SU-DHL-6 (cell line): ENCODE results near the gene ANO10.

Experiments
- EZH2phosphoT487 ChIP-seq: fragments of 200-600 bp; sonication (generic), shearing (Covaris generic); conservative IDR thresholded peaks from 2 replicates; pipeline ENCODE4 v1.6.1; 2018; ENCODE audit warnings: mild to moderate bottlenecking, antibody characterized with exemption, low read length, moderate library complexity, mixed read lengths
- TF ChIP-seq, protein P1 (sequence below): fragments of 200-600 bp; sonication (generic); IDR thresholded peaks from one replicate; pipeline ENCODE4 v1.5.1; 2017; ENCODE audit warnings: antibody characterized with exemption, mild to moderate bottlenecking, low read length, moderate library complexity; ENCODE audit not compliant: insufficient read depth, poor library complexity, severe bottlenecking

DNA sequence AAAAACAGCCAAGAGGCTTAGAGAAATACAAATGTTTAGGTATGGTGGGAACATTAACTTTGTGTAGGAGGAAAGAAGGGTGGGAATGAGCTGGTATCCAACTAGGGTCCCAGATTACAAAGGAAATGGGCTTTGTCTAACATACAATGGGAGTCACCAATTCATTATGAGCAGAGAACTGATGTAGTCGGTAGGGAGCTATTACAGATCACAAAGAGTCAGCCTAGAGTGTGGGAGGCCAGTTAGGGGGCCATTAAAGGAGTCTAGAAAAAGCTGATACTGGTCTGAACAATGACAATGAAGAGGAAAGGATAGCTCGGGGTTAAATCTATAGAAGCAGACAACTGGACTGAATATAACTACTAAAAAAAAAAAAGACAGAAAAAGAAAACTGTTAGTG, 15.5 kb downstream of the ANO10 start:
- TF ChIP-seq, protein P1, sequence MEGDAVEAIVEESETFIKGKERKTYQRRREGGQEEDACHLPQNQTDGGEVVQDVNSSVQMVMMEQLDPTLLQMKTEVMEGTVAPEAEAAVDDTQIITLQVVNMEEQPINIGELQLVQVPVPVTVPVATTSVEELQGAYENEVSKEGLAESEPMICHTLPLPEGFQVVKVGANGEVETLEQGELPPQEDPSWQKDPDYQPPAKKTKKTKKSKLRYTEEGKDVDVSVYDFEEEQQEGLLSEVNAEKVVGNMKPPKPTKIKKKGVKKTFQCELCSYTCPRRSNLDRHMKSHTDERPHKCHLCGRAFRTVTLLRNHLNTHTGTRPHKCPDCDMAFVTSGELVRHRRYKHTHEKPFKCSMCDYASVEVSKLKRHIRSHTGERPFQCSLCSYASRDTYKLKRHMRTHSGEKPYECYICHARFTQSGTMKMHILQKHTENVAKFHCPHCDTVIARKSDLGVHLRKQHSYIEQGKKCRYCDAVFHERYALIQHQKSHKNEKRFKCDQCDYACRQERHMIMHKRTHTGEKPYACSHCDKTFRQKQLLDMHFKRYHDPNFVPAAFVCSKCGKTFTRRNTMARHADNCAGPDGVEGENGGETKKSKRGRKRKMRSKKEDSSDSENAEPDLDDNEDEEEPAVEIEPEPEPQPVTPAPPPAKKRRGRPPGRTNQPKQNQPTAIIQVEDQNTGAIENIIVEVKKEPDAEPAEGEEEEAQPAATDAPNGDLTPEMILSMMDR = no peak
- TF ChIP-seq EZH2phosphoT487 = no peak
